ENCODE data around the gene CPNE1.

CPNE1 gene

DNA sequence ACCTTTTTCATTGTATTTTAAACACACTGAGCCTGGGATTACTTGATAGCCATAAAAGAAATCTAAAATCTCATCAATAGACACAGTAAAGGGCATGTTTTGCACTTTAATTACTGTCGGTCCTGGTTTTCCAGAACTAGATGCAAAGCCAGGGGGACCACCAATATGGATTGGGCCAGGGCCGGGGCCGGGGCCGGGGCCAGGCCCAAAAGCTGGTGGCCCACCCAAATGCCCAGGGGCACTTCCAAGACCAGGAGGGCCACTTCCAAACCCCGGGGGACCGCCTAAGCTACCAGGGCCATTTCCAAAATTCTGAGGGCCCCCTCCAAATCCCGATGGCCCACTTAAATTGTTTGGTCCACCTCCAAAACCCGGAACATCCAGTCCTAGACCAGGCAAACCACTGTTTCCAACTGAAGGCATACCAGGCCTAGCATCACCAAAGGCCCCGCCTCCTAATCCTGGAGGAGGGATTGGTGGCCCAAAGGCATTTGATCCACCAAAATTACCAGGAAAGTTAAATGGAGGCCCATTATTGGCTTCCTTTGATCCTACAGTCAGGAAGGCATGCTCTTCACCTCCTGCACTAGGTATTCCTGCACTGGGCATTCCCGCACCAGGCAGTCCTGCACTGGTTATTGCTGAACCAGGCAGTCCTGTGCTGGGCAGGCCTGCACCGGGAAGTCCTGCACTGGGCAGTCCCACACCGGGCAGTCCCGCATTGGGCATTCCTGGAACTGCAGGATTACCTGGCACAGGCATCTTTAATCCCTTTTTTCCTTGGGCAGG lies 11.9 kb downstream of the CPNE1 start:
- no peak for DNase-seq

DNA sequence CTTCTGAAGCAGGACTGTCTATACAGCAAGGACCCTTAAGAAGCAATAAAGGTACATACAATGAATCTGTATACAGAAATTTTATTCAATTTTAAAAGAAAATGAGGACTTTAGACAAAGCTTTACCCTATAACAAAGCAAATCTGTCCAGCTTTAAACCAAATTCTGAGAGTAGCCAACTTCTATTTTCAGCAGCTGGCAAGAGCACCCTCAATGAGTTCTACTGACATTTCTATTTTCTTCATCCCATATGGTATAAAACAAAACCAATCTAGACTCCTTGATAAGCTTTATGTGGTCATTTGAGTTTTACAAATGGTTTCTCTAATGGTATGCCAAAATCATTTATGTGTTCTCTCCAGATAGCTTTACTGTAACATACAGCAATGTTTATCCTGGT lies 12.7 kb downstream of the CPNE1 start:
- DNase-seq = no peak

DNA sequence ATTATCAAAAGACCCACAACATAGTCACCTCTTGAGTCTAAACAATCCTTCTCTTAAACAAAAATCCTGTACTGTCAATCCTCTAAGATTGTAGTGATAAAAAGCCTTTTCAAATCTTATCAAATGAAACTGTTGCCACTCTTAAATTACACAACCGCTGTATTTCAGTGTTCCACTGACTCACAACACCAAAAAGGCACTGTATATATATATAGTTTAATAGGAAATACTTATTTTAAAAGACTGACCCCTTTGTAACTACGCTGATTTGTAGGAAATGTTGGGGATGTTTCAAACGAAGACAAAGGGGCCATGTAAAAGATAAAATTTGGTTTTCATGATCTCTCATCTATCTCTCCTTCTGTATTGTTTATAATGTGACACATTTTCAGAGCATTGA lies 14.1 kb downstream of the CPNE1 start:
- no peak for DNase-seq

DNA sequence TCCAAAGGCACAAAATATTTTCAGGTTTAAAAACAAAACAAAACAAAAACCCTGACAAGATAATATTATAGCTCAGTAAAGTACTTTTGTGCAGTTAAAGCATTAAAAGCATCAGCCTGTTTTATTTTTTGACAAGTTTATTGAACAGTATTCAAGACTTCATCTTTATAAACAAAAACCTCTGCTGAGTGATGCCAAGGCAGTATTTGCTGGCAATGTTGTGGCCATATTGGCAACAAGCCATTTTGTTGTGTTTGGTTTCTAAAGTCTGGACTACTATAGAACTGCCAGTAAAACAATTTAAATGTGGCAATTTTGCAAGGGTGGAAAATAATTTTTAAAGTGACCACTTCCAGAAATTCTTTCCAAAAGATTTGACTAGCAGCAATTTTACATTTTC lies 15.9 kb downstream of the CPNE1 start:
- DNase-seq = peak; percentile 26 to 62

DNA sequence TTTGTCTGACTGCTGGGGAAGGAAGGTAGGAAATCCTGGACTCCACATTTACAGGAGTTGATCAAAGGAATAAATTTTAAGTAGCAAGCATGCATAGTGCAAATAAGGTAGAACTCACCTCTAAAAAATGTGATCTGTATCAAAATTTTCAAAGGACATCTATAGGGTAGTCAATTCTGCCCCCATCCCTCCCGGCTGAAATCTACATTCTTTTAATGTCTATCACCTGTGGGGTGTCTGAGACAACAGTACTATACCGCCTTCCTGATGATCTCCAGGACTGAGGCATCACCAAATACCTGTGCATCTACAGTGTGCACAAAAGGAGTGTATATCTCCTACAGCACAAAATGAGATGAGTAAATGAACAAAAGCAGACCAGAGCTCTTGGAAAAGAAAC lies 19.9 kb downstream of the CPNE1 start:
- no peak for DNase-seq

DNA sequence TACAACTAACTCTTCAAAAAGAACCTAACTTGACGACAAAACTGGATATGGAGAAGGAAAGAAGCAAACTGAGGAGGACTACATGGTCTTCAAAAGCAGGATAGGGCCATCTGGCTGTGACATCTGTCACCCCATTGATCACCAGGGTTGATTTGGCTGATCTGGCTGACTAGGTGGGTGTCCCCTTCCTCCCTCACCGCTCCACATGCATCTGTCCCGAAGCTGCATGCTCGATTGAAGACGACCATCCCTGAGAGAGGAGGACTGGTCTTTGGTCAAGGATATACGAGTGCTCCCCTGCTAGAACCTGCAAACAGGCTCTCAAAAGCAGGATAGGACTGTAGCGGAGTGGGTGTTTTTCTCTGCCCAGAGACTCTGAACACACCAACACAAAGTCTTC lies 21.7 kb downstream of the CPNE1 start:
- peak in 1 of 2 experiments; percentile 17 for DNase-seq

DNA sequence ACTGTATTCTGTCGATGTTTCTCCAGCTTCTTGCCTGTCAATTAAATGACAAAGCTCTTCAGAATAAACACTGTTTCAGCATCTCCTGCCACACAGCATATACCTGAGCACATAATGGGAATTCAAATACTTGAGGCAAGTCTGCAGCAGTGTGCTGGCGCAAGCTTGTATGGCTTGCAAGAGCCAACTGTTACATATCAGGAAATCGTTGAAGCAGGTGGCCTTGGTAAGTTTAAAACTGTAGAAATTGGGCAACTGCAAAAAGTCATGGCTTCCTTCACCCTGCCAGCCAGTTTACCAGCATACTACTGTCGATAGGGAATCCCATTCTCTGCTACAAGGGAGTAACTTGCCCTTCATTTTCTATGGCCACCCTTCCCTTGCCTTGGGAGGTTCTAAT lies 23.0 kb downstream of the CPNE1 start:
- no peak for DNase-seq

DNA sequence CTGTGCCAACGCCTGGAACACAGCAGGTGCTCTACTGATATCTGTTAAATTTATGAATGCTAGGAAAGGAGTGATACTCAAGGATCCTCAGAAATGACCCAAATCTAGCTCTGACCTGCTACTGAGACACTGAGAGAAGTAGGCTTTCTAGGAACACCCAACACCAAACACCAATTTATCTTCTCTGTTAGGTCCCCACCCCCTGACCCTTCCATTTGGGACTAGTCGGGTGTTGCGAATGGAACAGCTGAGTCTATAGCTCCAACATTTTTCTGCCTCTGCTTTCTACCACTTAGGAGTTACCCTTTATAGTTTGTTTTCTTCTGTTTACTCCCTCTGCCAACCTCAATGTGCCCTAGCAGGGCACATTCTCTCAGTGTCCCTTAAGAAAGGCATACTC lies 24.0 kb downstream of the CPNE1 start:
- no peak for DNase-seq

DNA sequence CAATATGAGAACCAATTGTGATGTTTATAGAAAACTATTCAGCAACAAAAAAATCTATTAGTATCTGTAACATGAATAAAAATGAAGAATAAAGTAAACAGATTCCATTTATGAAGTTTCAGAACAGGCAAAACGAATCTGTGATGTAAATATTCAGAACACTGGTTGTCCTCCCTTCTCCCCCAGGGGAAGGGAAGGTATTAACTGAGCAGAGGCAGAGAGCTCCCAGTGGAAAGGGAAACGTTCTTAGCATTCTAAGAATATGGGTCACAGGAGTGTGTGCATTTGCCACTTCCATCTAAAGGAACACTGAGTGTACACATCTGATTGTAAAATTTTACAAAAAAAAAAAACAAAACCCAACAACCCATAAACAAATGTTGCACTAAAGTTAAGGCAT lies 25.9 kb downstream of the CPNE1 start:
- DNase-seq = no peak

DNA sequence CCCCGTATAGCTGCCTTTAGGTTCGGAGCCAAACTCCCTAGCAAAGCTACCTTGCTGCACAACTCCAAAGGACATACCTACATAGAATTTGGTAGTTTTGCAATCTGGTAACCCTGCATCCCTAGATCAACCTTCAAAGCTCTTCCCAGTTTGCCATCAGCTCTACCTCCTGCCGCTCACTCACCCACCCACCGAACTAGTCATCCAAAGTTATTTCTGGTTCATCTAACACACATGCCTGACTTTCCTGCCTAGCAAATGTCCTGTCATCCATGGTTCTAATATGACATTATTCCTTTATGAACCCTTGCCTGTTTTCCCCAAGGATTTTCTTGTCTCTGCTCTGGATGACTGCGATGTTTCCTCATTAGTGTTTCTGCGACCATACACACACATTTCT lies 27.4 kb downstream of the CPNE1 start:
- no peak for DNase-seq

DNA sequence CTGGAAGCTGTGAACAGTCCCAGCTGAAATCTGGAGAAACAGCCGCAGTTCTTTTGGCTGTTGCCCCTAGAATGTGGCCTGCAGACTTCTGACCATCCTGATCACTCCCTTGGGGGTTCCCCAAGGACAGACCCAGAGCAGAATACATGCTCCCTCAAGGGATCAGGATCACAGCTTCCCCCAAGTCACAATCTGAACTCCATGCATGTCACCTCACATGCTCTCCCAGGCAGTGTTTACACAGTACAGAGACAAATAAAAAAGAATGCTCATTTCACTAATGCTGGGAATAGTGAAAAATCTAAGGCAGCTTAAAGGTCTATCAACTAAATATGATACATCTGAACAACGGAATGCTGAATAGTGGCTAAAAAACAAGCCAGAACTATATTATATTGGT lies 28.6 kb downstream of the CPNE1 start:
- DNase-seq = no peak

DNA sequence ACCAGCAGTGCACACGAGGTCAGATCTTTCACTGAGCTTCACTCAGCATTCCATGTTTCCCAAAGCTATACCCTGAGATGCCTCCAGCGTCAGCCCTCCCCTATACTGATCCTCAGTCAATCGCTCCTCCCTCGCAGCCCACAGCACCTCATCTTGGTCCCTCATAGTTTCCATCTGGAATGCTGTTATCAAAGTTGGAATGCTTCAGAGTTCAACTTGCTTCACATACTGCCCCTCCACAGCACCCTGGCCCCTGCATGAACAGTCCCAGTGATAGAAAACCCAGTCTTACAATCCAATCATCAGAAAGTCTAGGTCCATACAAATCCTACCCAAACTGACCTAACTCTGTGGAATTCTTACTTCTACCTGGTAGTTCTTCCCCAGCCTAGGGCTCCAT lies 29.0 kb downstream of the CPNE1 start:
- no peak for DNase-seq

DNA sequence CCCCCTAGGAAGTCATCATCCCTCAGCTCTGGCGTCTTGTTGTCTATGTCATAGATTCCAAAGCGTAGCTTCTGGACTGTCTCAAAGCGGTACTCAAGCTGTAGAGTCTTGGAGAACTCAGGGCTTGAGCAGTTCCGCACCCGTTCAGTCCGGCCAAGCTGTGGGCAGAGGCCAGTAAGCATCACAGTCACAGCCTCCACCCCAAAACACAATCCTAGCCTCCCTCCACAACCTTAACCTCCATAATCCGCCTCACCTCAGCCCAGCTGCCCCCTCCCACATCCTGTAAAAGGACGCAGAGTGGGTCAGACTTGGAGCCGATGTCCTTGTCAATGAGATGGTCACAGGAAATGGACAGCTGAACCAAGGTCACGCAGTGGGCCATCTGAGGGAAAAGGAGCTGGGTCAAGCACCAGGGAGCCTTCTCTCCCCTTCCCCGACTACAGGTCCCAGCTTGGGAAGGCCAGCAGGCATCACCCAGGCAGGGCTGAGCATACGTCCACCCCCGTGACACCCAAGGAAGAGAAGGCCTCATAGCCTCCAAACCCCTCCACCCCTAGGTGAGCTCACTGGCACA lies 32.1 kb downstream of the CPNE1 start:
- DNase-seq = no peak

DNA sequence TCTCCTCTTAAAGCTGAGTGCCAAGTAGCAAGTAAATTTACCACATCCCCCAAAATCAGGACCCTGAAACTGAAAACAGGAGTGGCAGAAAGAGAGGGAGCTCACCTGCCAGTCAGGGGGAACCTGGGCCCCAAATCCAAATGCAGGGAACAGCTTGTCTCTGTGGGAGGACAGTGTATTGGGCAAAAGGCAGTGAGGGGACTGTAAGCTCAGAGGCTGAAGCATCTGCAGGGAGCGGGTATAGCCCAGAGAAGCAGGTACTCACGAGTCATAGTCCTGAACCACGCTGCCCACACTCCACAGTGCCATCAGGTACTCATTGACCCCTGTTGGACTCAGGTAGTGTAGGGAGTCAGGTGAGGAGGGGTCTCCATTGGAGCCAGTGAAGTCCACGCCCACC lies 34.1 kb downstream of the CPNE1 start:
- no peak for DNase-seq

DNA sequence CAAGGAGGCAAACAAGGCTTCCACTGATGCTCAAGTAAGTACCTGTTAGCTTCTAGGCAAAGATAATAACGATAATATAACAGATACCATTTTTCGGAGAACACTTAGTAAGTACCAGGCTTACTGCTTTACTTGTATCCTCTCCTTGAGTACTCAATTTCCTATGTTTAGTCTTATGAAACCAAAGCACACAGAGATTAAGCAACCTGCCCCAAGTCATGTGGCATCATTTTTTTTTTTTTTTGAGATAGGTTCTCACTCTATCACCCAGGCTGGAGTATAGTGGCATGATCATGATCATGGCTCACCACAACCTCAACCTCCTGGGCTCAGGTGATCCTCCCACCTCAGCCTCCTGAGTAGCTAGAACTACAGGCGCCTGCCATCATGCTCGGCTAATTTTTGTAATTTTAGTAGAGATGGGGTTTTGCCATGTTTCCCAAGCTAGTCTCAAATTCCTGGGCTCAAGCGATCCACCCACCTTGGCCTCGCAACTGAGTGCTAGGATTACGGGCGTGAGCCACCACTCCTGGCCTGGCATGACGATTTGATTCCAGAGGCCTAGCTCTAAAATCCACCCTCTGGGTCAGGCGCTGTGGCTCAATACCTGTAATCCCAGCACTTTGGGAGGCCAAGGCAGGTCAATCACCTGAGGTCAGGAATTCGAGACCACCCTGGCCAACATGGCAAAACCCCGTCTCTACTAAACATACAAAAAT lies 35.1 kb downstream of the CPNE1 start:
- DNase-seq = no peak

DNA sequence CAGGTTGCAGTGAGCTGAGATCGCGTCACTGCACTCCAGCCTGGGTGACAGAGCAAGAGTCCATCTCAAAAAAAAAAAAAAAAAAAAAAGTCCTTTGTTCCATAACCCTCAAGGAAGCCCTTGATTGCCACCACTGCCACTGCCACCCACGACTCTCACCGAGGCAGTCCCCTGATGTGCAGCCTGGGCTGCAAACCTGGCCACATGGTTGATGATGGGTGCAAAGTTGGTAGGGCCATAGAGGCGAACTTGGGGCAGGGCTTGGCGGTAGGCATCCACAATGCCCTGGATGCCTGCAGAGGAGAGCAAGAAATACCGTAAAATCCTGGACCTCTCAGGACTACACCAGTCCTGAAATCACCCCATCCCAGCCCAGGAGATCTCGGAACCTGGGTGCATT lies 37.6 kb downstream of the CPNE1 start:
- no peak for DNase-seq

DNA sequence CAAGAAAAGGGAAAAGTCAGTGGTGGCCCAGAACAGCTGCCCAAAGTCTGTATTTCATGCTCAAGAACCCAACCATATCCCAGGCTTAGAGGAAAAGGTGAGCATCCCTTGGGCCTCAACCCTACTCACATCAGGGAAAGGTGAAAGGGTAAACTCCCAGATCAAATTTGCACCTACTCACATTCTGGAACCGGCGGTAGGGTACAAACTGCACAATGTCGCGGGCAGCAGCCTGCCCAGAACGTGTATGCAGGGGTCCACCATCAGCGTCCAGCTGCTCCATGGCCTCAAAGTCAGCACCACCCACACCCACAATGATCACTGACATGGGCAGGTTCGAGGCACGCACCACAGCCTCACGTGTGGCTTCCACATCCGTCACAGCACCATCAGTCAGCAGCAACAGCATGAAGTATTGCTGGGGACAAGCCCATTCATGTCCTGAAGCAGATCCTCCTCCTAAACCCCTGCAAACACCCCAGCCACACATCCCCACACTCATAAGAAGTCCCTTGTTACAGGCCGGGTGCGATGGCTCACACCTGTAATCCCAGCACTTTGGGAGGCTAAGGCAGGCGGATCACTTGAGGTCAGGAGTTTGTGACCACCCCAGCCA lies 38.2 kb downstream of the CPNE1 start:
- no peak for DNase-seq

DNA sequence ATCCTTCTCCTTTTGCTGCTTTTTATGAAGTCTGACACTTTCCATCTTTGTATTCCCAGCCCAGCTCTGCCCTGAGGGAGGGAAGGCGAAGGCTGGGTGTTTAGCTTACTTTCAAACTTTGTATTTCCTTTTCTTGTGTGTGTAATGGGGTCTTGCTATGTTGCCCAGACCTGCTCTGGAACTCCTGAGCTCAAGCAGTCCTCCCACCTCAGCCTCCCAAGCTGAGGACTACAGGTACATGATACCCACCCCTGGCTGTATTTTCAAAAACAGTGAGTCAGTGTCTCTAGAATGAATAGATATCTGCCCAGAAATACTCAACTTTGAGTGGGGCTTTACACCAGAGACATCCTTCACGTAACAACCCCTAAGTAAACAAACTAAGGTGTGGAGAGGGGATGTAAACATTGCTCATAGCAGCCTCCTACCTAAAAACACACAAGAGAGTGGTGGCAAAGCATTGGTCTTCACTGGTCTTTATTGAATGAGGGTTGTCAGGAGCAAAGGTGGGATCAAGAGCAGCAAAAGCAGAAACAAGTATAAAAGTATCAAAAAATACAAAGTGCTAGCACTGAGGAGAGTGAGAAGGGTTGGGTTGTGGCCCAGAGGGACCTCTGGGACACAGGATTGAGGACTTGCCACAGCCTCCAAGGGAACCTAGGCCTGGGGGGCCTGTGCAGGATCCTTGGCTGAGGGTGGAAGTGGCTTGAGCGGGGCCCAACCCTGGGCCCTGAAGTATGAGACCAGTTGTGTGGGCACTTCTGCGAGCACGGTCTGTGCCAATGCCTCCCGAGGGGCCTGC lies 38.9 kb downstream of the CPNE1 start:
- DNase-seq = no peak

DNA sequence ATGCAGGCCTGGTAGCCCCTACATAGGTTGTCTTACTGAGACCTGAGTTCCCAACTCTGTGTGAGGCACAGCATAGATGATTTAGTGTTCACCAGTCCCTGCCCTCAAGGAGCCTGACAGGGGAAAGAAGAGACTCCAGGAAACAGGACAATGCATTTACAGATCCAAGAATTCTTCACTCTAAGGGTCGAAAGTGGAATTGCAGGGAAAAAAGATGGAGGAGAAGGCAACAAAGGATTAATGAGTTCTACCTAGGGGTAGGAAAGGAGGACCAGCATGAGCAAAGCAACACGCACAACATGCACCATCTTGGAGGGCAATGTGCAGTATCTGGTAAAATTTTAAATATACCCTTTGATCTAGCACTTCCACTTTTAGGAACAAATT lies 43.1 kb downstream of the CPNE1 start:
- no peak for DNase-seq

DNA sequence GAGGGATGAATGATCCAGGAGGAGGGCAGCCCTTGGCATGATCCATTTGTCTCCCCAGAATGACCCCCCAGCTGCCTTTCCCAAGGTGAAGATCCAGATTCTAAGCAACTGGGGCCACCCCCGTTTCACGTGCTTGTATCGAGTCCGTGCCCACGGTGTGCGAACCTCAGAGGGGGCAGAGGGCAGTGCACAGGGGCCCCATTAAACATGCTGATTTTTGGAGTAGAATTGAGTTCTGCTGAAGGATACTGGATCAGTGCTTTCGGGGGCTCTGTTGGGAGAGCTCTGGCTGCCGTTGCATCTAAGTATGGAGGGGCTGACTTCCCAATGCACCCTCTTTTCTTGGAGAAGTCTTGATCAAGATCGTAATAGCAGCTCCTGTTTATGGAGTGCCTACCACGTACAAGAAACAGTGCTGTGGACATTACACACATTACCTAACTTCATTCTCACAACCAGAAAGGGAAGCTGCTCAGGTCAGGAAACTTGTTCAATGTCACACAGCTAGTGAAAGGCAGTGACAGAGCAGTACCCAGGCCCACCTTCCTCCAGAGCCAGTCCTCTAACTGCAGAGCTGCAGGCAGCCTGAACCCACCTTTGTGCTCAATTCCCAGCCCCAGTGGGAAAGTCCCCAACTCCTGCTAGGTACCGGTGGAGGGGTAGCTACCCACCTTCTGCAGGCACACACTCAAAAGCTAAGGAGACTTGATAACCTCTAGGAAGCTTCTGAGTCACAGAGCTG lies 43.7 kb downstream of the CPNE1 start:
- no peak for DNase-seq

DNA sequence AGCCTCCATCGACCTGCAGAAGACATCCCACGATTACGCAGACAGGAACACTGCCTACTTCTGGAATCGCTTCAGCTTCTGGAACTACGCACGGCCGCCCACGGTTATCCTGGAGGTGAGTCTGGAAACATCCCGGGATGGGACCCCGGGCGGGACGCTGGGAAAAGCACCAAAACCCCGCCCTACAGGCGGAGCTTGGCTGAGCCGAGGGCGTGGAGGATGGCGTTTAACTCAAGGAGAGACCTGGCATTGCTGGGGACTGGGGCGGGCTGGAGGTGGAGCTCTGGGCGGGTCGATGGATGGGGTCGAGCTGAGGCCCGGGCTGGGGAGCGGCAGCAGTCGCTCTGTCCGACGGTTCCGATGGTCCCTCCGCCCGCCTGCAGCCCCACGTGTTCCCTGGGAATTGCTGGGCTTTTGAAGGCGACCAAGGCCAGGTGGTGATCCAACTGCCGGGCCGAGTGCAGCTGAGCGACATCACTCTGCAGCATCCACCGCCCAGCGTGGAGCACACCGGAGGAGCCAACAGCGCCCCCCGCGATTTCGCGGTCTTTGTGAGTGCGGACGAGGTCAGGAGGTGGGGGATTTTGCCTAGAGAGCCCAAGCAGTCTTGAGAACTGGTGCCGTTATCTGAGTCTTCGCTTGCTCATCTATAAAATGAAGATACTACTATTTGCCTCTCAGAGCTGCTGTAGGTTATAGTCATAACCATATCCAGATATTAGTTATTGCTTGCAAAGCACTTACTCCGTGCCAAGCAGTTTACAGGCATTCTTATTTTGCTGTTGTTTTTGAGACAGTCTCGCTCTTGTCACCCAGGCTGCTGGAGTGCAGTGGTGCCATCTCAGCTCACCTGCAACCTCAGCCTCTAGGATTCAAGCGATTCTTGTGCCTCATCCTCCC lies 45.3 kb downstream of the CPNE1 start:
- DNase-seq = peak; percentile 43 to 85
